ELR (cell line): ENCODE data around the gene APOF.
"Not testable (repeated sequence)": the region's sequence is repeated elsewhere in the genome, so short reads cannot be mapped to it uniquely, and the experiment has no call there.

ENCODE experiments used
- DNase-seq: peaks from one replicate; pipeline ENCODE4 v3.0.0-alpha.2; 2015; ENCODE audit warnings: low read depth

Gene APOF, protein sequence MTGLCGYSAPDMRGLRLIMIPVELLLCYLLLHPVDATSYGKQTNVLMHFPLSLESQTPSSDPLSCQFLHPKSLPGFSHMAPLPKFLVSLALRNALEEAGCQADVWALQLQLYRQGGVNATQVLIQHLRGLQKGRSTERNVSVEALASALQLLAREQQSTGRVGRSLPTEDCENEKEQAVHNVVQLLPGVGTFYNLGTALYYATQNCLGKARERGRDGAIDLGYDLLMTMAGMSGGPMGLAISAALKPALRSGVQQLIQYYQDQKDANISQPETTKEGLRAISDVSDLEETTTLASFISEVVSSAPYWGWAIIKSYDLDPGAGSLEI

GRCh38 chr12:56362130-56363059, at the start of gene APOF:
APOF (minus strand) TSS chr12:56362857; CDS start chr12:56362745, 112 bp downstream.
- no peak for DNase-seq

DNA sequence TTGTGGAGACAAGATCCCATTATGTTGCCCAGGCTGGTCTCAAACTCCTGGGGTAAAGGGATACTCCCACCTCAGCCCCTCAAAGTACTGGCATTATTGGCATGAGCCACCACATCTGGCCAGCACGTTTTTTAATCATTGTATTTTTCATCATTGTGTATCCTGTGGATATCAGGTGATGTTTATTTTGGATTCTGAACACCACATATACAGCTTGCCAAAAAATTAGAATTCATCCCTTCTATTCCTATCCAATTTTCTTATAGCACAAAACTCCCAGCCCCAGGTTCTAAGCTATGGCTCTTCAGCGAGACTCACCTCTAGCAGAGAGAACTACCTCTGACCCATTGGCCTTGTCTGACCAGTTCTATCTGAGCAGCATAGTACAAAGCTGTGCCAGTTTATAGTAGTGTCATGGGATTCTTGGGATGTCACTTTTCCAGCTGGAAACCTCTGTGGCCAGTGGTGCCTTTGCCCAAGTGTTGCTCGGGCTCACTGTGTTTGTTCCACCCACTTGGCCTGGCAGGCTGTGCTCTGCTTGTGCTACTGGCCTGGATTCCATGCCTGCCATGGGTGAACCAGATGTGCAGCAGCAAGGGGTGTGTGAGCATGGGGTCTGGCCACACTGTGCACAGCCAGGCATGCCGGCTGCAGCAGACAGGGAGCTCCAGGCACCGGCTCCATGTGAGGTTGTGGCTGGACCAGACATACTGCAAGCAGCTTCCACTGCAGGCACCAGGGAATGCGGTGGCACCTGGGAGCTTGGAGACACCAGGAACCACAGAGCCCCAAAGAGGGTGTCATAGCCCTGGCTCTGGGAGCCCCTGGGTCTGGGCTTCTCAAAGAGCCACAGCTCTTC, 49.4 kb upstream of the APOF start:
- no peak for DNase-seq

- no peak for DNase-seq
These were observed 48.1 kb upstream of the APOF start for GRCh38 chr12:56410768-56411167.

GRCh38 chr12:56408799-56409417, 46.3 kb upstream of the APOF start:
- no peak for DNase-seq

DNA sequence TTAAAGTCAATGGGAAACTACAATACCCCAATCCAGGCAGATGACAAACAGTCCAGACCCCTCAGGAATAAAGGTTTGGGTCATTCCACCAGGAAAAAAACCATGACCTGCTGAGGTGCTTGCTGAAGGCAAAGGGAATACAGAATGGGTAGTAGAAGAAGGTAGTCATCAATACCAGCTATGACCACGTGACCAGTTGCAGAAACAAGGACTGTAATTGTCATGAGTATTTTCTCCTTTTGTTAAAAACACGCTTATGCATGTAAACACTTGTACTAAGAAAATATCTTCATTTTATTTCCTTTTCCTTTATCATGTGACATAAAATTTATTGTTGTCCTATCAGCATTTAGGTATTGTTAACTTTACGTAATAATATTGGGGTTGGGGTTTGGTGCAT, 41.6 kb upstream of the APOF start:
- DNase-seq, result not testable (repeated sequence)

GRCh38 chr12:56401612-56402011, 39.0 kb upstream of the APOF start:
- not testable (repeated sequence) for DNase-seq

DNA sequence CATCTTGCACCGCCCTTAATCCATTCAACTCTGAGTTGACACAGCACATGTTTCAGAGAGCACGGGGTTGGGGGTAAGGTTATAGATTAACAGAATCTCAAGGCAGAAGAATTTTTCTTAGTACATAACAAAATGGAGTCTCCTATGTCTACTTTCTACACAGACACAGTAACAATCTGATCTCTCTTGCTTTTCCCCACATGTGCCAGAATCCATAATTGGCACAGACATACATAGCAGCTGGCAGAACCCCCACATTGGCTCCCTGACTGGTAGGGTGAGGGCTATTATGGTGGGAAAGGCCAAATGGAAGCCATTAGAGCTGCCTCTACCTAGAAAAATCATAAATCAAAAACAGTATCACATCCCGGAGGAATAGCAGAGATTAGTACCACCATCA, 38.5 kb upstream of the APOF start:
- not testable (repeated sequence) for DNase-seq

DNA sequence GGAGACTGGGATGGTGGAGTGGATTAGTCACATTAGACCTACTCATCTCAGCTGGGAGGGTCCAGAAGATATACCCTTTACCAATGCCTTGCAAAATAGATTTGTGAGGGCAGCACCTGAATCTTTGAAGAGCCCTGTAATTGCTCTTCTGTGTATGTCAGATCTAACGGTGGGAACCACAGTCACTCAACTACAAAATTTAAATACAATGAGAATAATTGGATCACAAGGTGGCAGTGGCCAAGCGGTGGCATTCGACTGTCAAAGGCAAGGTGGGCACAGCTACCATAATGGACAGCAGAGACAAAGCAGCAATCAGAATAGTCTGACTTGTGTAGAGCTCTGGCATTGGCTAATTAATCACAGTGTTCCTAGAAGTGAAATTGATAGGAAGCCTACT, 36.8 kb upstream of the APOF start:
- not testable (repeated sequence) for DNase-seq

GRCh38 chr12:56398324-56398723, 35.7 kb upstream of the APOF start:
- DNase-seq, result no peak

DNA sequence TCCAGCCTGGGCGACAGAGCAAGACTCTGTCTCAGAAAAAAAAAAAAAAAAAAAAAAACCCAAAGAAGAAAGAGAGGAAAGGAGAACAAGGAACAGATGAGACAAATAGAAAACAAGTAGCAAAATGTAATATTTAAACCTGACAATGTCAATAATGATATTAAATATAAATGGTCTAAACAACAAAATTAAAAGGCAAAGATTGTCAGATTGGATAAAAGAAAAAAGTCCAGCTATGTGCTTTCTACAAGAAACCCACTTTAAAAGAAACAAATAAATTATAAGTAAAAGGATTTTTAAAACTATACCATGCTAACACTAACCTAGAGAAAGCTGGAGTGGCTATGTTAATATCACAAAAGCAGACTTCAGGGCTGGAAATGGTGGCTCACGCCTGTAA, 29.7 kb upstream of the APOF start:
- no peak for DNase-seq

DNA sequence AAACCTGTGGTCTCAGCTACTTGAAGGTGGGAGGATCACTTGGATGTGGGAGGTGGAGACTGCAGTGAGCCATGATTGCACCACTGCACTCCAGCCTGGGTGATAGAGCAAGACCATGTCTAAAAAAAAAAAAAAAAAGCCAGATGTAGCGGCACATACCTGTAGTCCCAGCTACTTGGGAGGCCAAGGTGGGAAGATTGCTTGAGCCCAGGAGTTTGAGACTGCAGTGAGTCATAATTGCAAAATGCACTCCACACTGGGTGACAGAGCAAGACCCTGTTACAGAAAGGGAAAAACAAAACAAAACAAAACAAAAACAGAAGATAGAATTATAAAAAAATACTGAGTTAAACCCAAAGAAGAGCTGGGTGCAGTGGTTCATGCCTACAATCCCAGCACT, 29.1 kb upstream of the APOF start:
- no peak for DNase-seq

- DNase-seq, result no peak
These were observed 26.8 kb upstream of the APOF start for GRCh38 chr12:56389412-56389811.

DNA sequence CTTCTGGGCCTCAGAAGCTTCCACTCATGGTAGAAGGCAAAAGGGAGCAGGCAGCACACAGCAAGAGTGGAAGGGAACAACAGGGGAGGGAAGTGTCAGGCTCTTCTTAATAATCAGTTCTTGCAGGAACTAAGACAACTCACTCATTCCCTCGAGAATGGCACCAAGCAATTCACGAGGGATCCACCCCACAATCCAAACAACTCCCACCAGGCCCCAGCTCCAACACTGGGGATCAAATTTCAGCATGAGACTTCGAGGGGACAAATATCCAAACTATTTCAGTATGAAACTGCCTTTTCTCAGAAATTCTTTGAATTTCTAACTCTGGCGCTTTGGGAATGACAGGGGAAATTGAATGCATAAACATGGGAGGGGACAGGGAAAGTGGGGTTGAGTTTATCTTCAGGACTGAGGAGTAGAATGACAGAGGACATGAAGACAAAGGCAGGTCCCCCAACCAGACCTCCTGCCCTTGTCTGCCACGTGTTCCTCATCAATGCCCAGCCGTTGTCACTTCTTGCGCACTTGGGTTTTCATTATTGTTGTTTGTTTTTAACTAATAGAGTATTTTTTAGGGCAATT, 24.6 kb upstream of the APOF start:
- no peak for DNase-seq

GRCh38 chr12:56385873-56386272, 23.2 kb upstream of the APOF start:
- peak; percentile 22 for DNase-seq

- DNase-seq, result no peak
These were observed 20.0 kb upstream of the APOF start for GRCh38 chr12:56382611-56383010.

DNA sequence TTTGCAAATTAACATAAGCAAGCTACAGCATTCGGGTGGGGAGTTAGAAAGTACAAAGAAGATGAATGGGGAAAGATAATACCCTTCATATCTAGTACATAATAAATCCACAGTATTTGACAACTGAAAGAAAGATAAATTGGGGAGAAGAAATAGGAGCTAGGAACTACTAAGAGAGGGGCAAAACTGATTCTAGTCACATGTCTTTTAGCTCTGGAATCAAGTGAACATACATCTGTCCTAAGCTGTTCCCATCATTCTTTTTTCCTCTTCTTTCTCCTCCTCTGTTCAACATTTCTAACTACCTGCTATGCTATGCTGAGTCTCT, 15.3 kb upstream of the APOF start:
- DNase-seq, result no peak

GRCh38 chr12:56377310-56377988, 14.8 kb upstream of the APOF start:
- DNase-seq, result peak; percentile 71

GRCh38 chr12:56375598-56376434, 13.2 kb upstream of the APOF start:
- no peak for DNase-seq

- DNase-seq, result peak; percentile 23
These were observed 12.3 kb upstream of the APOF start for GRCh38 chr12:56374726-56375597.
